Activated CD4-positive, CD25-positive, alpha-beta regulatory T cell treated with anti-CD3 and anti-CD28 coated beads, Interleukin-2, amount 50 U/mL, for 16 hours (primary cell): Measurements from ENCODE around the gene PGPEP1.

ENCODE experiments used
- DNase-seq: peaks from one replicate; pipeline ENCODE4 v3.0.0-alpha.2; 2020; ENCODE audit warnings: low read depth, low spot score

PGPEP1 gene

GRCh38 chr19:18340190-18340989 lies at the start of gene PGPEP1:
PGPEP1 (plus strand) TSS chr19:18340598; CDS start chr19:18340682, 84 bp downstream.
- DNase-seq = peak; percentile 44

GRCh38 chr19:18291019-18291524 lies 49.3 kb upstream of the PGPEP1 start:
- DNase-seq = no peak

GRCh38 chr19:18291590-18292461 lies 48.6 kb upstream of the PGPEP1 start:
- DNase-seq = peak; percentile 62

- DNase-seq = no peak
Observed at GRCh38 chr19:18292462-18292809, 48.0 kb upstream of the PGPEP1 start.

GRCh38 chr19:18292810-18293641 lies 47.4 kb upstream of the PGPEP1 start:
- no peak for DNase-seq

- DNase-seq = no peak
Observed at GRCh38 chr19:18293642-18294466, 46.5 kb upstream of the PGPEP1 start.

- DNase-seq = peak; percentile 74
Observed at GRCh38 chr19:18294467-18294864, 45.9 kb upstream of the PGPEP1 start.

- DNase-seq = no peak
Observed at GRCh38 chr19:18295034-18295451, 45.4 kb upstream of the PGPEP1 start.

- DNase-seq = no peak
Observed at GRCh38 chr19:18297308-18297707, 43.1 kb upstream of the PGPEP1 start.

- DNase-seq = no peak
Observed at GRCh38 chr19:18298601-18299000, 41.8 kb upstream of the PGPEP1 start.

GRCh38 chr19:18299654-18300053 lies 40.7 kb upstream of the PGPEP1 start:
- DNase-seq = no peak

- DNase-seq = no peak
Observed at GRCh38 chr19:18300930-18301717, 39.3 kb upstream of the PGPEP1 start.

GRCh38 chr19:18301718-18302111 lies 38.7 kb upstream of the PGPEP1 start:
- DNase-seq = no peak

- DNase-seq = no peak
Observed at GRCh38 chr19:18304208-18304457, 36.3 kb upstream of the PGPEP1 start.

GRCh38 chr19:18304458-18305310 lies 35.7 kb upstream of the PGPEP1 start:
- peak; percentile 58 for DNase-seq

- no peak for DNase-seq
Observed at GRCh38 chr19:18306209-18306887, 34.0 kb upstream of the PGPEP1 start.

GRCh38 chr19:18306888-18307260 lies 33.5 kb upstream of the PGPEP1 start:
- DNase-seq = no peak

- no peak for DNase-seq
Observed at GRCh38 chr19:18307271-18307681, 33.1 kb upstream of the PGPEP1 start.
